DND-41 (cell line): Measurements from ENCODE around the gene FAM53B.

ENCODE experiments used
- ATAC-seq: fragments of 200-7000 bp; cut with Tn5 transposase; 3 replicates; pipeline ENCODE4 v1.9.1; 2021; ENCODE audit warnings: low read depth; ENCODE audit not compliant: insufficient read depth
- DNase-seq: peaks from one replicate; pipeline ENCODE4 v3.0.0-alpha.2; 2020
- H2AFZ ChIP-seq: 2 replicates; pipeline ENCODE4 v1.6.0; 2012; ENCODE audit warnings: low read depth, low read length
- H3K27ac ChIP-seq: 2 replicates; pipeline ENCODE4 v1.5.1; 2012; ENCODE audit warnings: low read length, inconsistent platforms
- H3K27me3 ChIP-seq: fragments of 200-600 bp; sonication (generic); 2 replicates; pipeline ENCODE4 v1.6.0; 2012; ENCODE audit warnings: low read length, mild to moderate bottlenecking, inconsistent platforms; ENCODE audit not compliant: insufficient read depth, poor library complexity
- H3K36me3 ChIP-seq: 2 replicates; pipeline ENCODE4 v1.5.1; 2012; ENCODE audit warnings: low read length, inconsistent platforms; ENCODE audit not compliant: insufficient read depth
- H3K4me1 ChIP-seq: 2 replicates; pipeline ENCODE4 v1.5.1; 2012; ENCODE audit warnings: mild to moderate bottlenecking, low read length; ENCODE audit not compliant: insufficient read depth
- H3K4me2 ChIP-seq: 2 replicates; pipeline ENCODE4 v1.6.0; 2012; ENCODE audit warnings: mild to moderate bottlenecking, moderate library complexity, low read length, inconsistent platforms; ENCODE audit not compliant: insufficient read depth
- H3K4me3 ChIP-seq, 2 experiments: fragments of 200-600 bp in 1 of 2; shearing (Covaris generic) in 1 of 2; 2 replicates each; pipeline ENCODE4 v1.5.1; 2012 to 2016; ENCODE audit warnings: inconsistent platforms in 2 of 2, low read length in 2 of 2, mild to moderate bottlenecking in 2 of 2, low read depth in 1 of 2, moderate library complexity in 1 of 2
- H3K79me2 ChIP-seq: 2 replicates; pipeline ENCODE4 v1.6.0; 2012; ENCODE audit warnings: low read length, inconsistent platforms; ENCODE audit not compliant: insufficient read depth
- H3K9ac ChIP-seq: 2 replicates; pipeline ENCODE4 v1.6.0; 2012; ENCODE audit warnings: low read depth, mild to moderate bottlenecking, inconsistent platforms, low read length, moderate library complexity
- H3K9me3 ChIP-seq: 2 replicates; pipeline ENCODE4 v1.5.1; 2012; ENCODE audit warnings: low read length, moderate library complexity, mild to moderate bottlenecking, inconsistent platforms; ENCODE audit not compliant: insufficient read depth, severe bottlenecking
- H4K20me1 ChIP-seq: 2 replicates; pipeline ENCODE4 v1.6.0; 2012; ENCODE audit warnings: low read length; ENCODE audit not compliant: insufficient read depth
- CTCF ChIP-seq: IDR thresholded peaks from 2 replicates; pipeline ENCODE4 v1.5.1; 2012; ENCODE audit warnings: borderline replicate concordance, low read length, moderate library complexity, mild to moderate bottlenecking; ENCODE audit not compliant: poor library complexity, severe bottlenecking; ENCODE audit errors: extremely low read depth
- EZH2 ChIP-seq: IDR thresholded peaks from 3 replicates; pipeline ENCODE4 v1.6.1; 2012; ENCODE audit warnings: borderline replicate concordance, low read depth, mild to moderate bottlenecking, moderate library complexity, low read length, inconsistent platforms; ENCODE audit not compliant: severe bottlenecking

Gene FAM53B

GRCh38 chr10:124768791-124769190, 24.6 kb upstream of the FAM53B start:
- no peak overlapping the region for H3K9ac ChIP-seq
- H4K20me1 ChIP-seq: no peaks in the 10 kb centered on the region
- DNase-seq: no peak
- H3K4me1 ChIP-seq: no peaks in the 10 kb centered on the region
- no peak overlapping the region for H3K4me2 ChIP-seq
- H3K4me3 ChIP-seq: no peak overlapping the region
- H3K79me2 ChIP-seq: no peaks in the 10 kb centered on the region
- no peak overlapping the region for H3K27ac ChIP-seq
- ATAC-seq: no peak
- no peaks in the 10 kb centered on the region for H3K9me3 ChIP-seq
- peaks cover 46% of the 10 kb centered on the region for H3K36me3 ChIP-seq
- TF ChIP-seq CTCF: no peak
- no peak for TF ChIP-seq EZH2
- no peaks in the 10 kb centered on the region for H3K27me3 ChIP-seq
- H2AFZ ChIP-seq: no peak overlapping the region

GRCh38 chr10:124765256-124765655, 21.1 kb upstream of the FAM53B start:
- ATAC-seq: no peak
- Histone ChIP-seq H3K4me2 (no peak overlapping the region), H3K27me3 (no peaks in the 10 kb centered on the region), H3K9ac (no peak overlapping the region), H3K36me3 (peaks cover 56% of the 10 kb centered on the region), H3K79me2 (no peaks in the 10 kb centered on the region), H3K27ac (no peak overlapping the region), H3K4me1 (no peaks in the 10 kb centered on the region), H3K9me3 (no peaks in the 10 kb centered on the region), H4K20me1 (no peaks in the 10 kb centered on the region), H3K4me3 (no peak overlapping the region), H2AFZ (no peak overlapping the region)
- TF ChIP-seq CTCF (no peak), EZH2 (no peak)
- DNase-seq: no peak

- Histone ChIP-seq H3K4me2 (no peak overlapping the region), H3K79me2 (no peaks in the 10 kb centered on the region), H2AFZ (no peak overlapping the region), H3K4me3 (no peak overlapping the region), H3K9ac (no peak overlapping the region), H3K27me3 (no peaks in the 10 kb centered on the region), H3K4me1 (no peaks in the 10 kb centered on the region), H3K27ac (no peak overlapping the region), H4K20me1 (no peaks in the 10 kb centered on the region), H3K9me3 (no peaks in the 10 kb centered on the region), H3K36me3 (peaks cover 69% of the 10 kb centered on the region)
- no peak for ATAC-seq
- no peak for DNase-seq
- TF ChIP-seq EZH2 (no peak), CTCF (no peak)
These were observed 19.1 kb upstream of the FAM53B start for GRCh38 chr10:124763267-124763666.

GRCh38 chr10:124762281-124762680, 18.1 kb upstream of the FAM53B start:
- Histone ChIP-seq H3K27ac (no peak overlapping the region), H3K4me2 (no peak overlapping the region), H2AFZ (no peak overlapping the region), H4K20me1 (no peaks in the 10 kb centered on the region), H3K4me1 (no peaks in the 10 kb centered on the region), H3K36me3 (peaks cover 74% of the 10 kb centered on the region), H3K4me3 (no peak overlapping the region), H3K79me2 (no peaks in the 10 kb centered on the region), H3K27me3 (no peaks in the 10 kb centered on the region), H3K9ac (no peak overlapping the region), H3K9me3 (no peaks in the 10 kb centered on the region)
- ATAC-seq (no peak), DNase-seq (no peak)
- TF ChIP-seq CTCF (no peak), EZH2 (no peak)
